ENCODE data around the gene CR2. TPM values are rescaled to one million over a fixed set of nuclear protein-coding genes. Genes with fewer than 3 reads are reported as not detected.

CR2 gene
- total RNA-seq, 1 donor from 2014 or later: 0.15 TPM

Other genes with a start within 250 kb of the CR2 start
- 9.0 and 11.5 TPM in 2 replicates for gene CD55, start 132.7 kb upstream of the CR2 start, total RNA-seq (ENCODE audit: low replicate concordance)
- not detected in 2 replicates for gene CR1, start 41.8 kb downstream of the CR2 start, total RNA-seq (ENCODE audit: low replicate concordance)
- not detected in 2 replicates for gene CR1L, start 190.8 kb downstream of the CR2 start, total RNA-seq (ENCODE audit: low replicate concordance)